ENCODE results near the gene DDX52.

The DDX52 gene

DNA sequence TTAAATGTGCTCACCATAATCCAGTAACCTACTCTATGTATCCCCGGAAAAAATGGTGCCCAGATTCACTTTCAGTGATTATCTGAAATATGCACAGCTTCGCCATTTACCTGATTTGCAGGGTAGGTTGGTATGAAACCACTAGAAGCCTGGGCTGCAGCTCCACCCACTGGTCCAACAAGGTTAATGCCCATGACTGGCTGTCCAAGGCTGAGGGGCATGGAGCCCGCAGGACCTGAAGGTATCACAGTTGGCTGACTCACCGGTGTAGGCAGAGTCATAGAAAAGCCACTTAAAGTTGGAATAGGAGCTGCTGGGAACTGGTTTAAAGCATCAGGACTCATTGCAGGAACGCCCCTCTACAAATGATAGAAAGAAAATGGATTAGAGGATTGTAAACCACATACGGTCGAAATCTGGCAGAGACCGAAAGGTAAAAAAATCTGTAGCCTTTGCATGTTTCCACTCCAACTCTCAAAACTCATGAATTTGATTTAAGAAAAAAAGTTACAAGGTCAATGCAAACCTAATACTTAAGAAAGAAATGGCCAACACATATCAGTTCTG, 72.6 kb downstream of the DDX52 start:
- H3K27ac Mint-ChIP-seq, result no peak overlapping the region
- H3K4me3 Mint-ChIP-seq, result no peak overlapping the region
- H3K9me3 Mint-ChIP-seq, result no peaks in the 10 kb centered on the region
- no peaks in the 10 kb centered on the region for H3K27me3 Mint-ChIP-seq
- peak; percentile 27 to 50 for DNase-seq
- ATAC-seq, result peak; percentile 86
- H3K4me1 Mint-ChIP-seq, result no peaks in the 10 kb centered on the region

DNA sequence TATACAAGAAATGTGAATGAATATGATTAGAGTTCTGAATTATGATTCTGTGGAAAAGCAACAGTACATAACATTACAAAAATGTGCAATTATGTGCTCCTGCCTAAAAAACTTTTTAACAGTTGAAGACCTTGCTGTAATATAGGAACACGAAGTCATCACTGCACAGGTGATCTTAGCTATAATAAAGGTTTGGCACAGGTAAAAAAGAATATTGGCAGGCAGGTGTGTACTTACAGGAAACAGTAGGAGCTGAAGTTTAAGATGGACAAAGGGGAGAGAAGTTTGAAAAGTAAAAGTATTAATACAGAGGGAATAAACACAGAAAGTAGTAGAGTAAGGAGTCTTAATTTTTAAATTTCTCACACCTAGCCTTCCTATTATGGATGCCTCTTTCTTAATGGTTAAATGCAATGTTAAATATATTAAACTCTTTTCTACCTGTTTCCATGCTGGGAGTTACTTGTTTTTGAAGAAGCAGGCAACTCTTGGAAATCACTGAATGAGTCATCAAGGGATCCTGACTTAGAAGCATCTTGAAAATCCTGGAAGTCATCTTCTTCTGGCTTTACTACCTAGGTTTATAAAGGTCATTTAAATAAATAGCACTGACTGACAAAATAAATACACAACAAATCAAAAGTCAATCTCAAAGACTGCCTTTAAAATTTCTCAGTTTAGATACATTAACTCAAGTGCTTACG, 74.7 kb downstream of the DDX52 start:
- H3K27ac Mint-ChIP-seq, result peak overlapping the region in 1 of 2 donors; percentile 30
- ATAC-seq, result no peak

DNA sequence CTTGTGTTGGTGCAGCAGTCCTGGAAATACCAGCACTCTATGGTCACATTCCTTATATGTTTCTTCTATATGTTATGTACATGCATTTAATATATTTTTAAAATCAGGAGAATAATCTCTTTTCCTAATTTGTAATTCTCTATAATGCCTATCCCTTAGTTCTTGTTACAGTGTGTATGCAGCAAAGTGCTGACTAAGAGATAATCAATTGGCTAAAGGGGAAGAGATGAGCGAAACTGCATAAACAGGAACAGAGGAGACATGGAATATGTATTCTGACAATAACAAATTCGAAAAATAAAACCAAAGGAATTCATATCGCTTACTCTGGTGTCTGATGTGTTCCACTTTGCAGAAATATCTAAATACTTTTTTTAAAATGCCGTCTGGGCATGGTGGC, 75.7 kb downstream of the DDX52 start:
- peaks cover 7% of the 10 kb centered on the region for H3K4me1 Mint-ChIP-seq

More for the DNA sequence above, 74.7 kb downstream of the DDX52 start:
- H3K27me3 Mint-ChIP-seq, result no peaks in the 10 kb centered on the region
- DNase-seq, result no peak
- H3K4me3 Mint-ChIP-seq, result no peak overlapping the region
- H3K9me3 Mint-ChIP-seq, result no peaks in the 10 kb centered on the region
- peaks cover 7% of the 10 kb centered on the region for H3K4me1 Mint-ChIP-seq

DNA sequence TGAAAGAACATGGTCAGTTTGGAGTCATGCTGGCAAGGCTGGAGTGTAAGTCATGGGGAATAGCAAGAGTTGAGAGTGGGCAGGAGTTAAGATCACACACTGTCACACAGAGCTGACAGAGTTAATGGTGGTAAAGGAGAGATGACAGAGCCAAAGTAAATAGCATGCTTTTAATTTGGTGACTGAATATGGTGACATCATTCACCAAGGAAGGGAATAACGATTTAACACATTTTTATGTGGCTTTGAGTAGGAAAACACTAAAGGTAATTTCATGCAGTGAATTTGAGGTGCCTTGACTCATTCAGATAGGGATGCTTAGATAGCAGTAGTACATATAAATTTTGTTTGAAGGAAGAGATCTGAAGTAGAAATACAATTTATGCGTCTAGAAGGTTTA, 76.1 kb downstream of the DDX52 start:
- ATAC-seq (no peak), DNase-seq (no peak)
- H3K9me3 Mint-ChIP-seq, result no peaks in the 10 kb centered on the region
- H3K4me3 Mint-ChIP-seq, result no peak overlapping the region
- H3K27ac Mint-ChIP-seq, result no peak overlapping the region
- H3K27me3 Mint-ChIP-seq, result no peaks in the 10 kb centered on the region
- H3K4me1 Mint-ChIP-seq, result peaks cover 7% of the 10 kb centered on the region

More for the DNA sequence above, 75.7 kb downstream of the DDX52 start:
- Mint-ChIP-seq H3K27me3 (no peaks in the 10 kb centered on the region), H3K27ac (no peak overlapping the region), H3K9me3 (no peaks in the 10 kb centered on the region), H3K4me3 (no peak overlapping the region)
- no peak for ATAC-seq
- no peak for DNase-seq

DNA sequence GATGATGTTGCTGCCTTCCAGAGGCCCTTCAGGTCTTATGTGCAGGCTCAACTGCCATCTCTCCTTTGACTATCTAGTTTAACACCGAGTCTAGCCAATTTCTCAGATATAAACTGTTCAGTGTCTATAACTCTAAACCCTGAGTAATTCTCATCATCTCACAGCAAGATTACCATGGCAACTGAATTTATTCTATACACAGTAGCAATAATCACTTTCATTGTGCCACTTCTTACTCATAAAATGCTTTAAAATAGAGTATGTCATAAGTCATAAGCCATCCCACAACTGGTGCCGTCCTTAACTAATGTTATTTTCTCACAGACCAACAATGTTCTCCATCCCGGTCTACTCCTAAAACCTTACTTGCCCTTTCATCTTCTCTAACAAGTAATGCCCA, 79.0 kb downstream of the DDX52 start:
- no peak overlapping the region for H3K4me3 Mint-ChIP-seq
- no peak for ATAC-seq
- peaks cover 7% of the 10 kb centered on the region for H3K4me1 Mint-ChIP-seq
- no peaks in the 10 kb centered on the region for H3K27me3 Mint-ChIP-seq
- no peaks in the 10 kb centered on the region for H3K9me3 Mint-ChIP-seq
- no peak overlapping the region for H3K27ac Mint-ChIP-seq
- no peak for DNase-seq

DNA sequence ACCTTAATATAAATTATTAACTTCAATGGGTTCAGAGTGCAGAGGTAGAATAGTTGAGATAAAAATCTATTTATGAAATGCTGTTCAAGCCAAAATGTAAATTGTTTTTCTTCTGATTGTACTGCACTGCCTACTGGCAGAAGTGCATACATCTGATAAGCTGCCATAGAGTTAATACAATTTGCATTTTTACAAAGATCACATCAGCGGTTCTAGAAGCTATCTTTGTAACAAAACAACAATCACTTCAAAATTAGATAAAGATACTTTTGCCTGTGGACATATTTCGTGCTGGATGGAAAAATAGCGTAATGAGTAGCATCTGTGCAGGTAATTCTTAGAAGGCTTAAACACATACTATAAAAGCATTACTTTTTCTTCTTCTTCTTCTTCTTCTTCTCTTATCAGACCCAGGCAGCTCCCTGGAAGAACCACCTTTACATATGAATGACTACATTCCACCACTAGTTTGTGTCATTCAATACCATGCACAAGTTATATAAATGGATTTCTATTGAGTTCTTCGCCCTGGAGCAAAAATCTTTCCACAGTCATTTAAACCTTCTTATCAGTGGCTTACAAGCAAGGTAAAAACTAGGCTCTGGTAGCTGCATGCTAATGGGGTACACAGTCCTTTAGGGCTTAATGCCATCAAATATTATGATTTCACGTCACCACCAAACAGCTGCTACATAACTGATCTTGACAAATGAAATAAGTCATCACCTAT, 81.1 kb downstream of the DDX52 start:
- ATAC-seq (no peak), DNase-seq (no peak)
- no peak overlapping the region for H3K4me3 Mint-ChIP-seq
- peak overlapping the region in 1 of 2 donors; percentile 67 for H3K27ac Mint-ChIP-seq
- H3K4me1 Mint-ChIP-seq, result peaks cover 7% of the 10 kb centered on the region
- no peaks in the 10 kb centered on the region for H3K27me3 Mint-ChIP-seq
- no peaks in the 10 kb centered on the region for H3K9me3 Mint-ChIP-seq

All from stimulated activated naive CD8-positive, alpha-beta T cell treated with anti-CD3 and anti-CD28 coated beads, Interleukin-15, amount 100 ng/mL, for 72 hours (primary cell).